ENCODE results near the gene TMEM132C.
"Not testable (repeated sequence)": the region's sequence is repeated elsewhere in the genome, so short reads cannot be mapped to it uniquely, and the experiment has no call there.

TMEM132C gene

DNA sequence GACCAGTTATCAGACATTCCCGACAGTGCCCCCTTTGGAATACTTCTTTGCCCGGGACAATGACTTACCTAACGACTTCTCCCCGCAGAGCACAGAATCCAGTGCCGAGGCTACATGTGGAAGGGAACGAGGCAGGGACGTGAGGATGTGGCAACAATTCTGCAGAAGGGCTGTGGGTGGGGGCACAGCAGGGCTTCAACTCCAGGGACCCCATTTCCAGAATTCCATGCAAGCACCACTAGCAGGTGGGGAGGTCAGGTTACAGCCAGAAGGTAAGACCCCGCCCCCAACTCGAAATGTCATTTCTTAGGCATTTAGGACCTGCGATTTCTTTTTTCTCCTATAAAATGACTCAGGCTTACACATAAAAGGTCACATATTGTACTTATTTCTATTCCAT lies 207.9 kb downstream of the TMEM132C start:
- TF ChIP-seq POLR2A (IDR thresholded peaks at IDR 0.05; ENCODE audit: low read depth, low read length) (no peak), POU2F2 (IDR thresholded peaks at IDR 0.05; ENCODE audit: low read depth, low read length) (no peak), SPI1 (IDR thresholded peaks at IDR 0.05; ENCODE audit: low read depth, low read length) (no peak), TAF1 (IDR thresholded peaks at IDR 0.05; ENCODE audit: low read depth, low read length) (no peak), PAX5 (IDR thresholded peaks at IDR 0.05; ENCODE audit: insufficient read depth, low read length, severe bottlenecking) (no peak), POLR2AphosphoS5 (IDR thresholded peaks at IDR 0.05; ENCODE audit: low read depth, low read length) (no peak)
- FAIRE-seq (no peak), DNase-seq (ENCODE audit: insufficient read length, low spot score) (no peak)

DNA sequence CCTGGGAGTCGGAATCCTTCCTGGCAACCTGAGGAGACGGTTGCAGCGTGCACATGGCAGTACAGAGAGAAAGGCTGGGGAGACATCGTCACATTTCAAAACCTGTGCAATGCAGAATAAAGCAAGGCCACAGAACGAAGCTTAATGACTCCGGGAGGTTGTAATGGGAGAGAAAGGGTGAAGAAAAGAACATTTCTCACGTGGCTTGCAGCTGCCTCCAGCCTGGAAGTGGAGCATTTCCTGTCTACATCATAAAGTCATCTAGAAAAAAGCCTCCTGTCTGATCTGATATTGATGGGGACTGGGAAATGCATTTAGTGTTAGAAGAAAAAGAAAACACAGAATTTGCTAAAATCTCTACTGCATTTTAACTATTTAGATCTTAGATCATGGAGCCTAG lies 209.3 kb downstream of the TMEM132C start:
- TF ChIP-seq POLR2AphosphoS5 (IDR thresholded peaks at IDR 0.05; ENCODE audit: low read depth, low read length) (no peak), POLR2A (IDR thresholded peaks at IDR 0.05; ENCODE audit: low read depth, low read length) (no peak), TAF1 (IDR thresholded peaks at IDR 0.05; ENCODE audit: low read depth, low read length) (no peak), SPI1 (IDR thresholded peaks at IDR 0.05; ENCODE audit: low read depth, low read length) (no peak), POU2F2 (IDR thresholded peaks at IDR 0.05; ENCODE audit: low read depth, low read length) (no peak), PAX5 (IDR thresholded peaks at IDR 0.05; ENCODE audit: insufficient read depth, low read length, severe bottlenecking) (no peak)
- no peak for FAIRE-seq
- DNase-seq (ENCODE audit: insufficient read length, low spot score) = no peak

DNA sequence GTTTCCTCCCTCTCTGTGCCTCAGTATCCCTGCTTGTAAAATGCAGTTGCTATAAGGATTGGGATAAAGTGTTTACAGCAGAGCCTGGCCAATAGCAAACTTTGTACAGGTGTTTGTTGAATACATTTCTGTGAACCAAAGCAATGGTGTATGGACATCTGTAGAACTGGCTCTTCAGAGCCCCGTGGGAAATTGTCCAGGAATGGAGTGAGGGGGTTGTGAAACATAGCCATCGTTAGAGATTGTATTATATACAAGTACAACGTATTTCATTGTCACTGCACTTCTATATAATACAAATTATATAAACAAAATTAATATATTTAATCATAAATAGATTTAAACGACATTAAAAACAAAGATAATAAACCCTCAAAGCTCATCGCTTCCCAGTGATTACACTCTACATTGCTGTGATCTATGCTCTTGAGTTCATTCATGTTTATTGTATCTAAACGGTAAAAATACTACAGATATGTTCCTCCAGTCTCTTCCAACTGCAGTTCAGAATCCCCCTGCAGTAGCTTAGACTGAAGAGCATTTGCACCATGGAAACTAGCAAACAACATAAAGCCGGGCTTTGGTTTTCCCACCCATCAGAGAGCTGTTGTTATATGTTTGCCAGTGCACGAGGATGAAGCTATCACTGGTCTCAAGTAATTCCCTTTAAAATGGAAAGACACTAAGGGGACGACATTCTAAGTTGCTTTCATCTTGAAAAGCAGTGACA lies 216.7 kb downstream of the TMEM132C start:
- FAIRE-seq (no peak), DNase-seq (ENCODE audit: insufficient read length, low spot score) (no peak)
- TF ChIP-seq POLR2AphosphoS5 (IDR thresholded peaks at IDR 0.05; ENCODE audit: low read depth, low read length) (no peak), POLR2A (IDR thresholded peaks at IDR 0.05; ENCODE audit: low read depth, low read length) (no peak), TAF1 (IDR thresholded peaks at IDR 0.05; ENCODE audit: low read depth, low read length) (no peak), SPI1 (IDR thresholded peaks at IDR 0.05; ENCODE audit: low read depth, low read length) (no peak), PAX5 (IDR thresholded peaks at IDR 0.05; ENCODE audit: insufficient read depth, low read length, severe bottlenecking) (no peak), POU2F2 (IDR thresholded peaks at IDR 0.05; ENCODE audit: low read depth, low read length) (no peak)

DNA sequence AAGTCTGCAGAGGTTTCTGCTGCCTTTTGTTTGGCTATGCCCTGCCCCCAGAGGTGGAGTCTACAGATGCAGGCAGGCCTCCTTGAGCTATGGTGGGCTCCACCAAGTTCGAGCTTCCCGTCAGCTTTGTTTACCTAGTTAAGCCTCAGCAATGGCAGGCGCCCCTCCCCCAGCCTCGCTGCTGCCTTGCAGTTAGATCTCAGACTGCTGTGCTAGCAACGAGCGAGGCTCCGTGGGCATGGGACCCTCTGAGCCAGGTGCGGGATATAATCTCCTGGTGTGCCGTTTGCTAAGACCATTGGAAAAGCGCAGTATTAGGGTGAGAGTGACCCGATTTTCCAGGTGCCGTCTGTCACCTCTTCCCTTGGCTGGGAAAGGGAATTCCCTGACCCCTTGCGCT lies 230.4 kb downstream of the TMEM132C start:
- FAIRE-seq; DNase-seq (ENCODE audit: insufficient read length, low spot score): not testable (repeated sequence)

DNA sequence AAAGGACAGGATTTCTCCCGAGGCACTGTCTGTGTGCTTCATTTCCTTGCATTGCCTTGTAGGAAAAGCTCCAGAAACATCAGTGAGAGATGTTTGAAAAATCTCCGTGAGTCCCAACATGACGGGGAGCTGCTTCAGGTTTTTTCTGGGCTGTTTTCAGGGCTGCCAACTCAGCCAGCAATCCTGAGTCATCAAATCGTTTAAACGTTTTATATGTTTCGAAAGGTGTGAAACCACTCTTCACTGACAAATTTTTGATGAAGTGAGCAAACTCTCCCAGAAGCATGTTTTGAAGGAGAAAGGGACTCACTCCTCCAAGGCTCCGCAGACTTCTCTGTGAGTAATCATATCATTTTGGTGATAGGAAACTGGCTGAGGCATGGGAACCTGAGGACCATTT lies 240.5 kb downstream of the TMEM132C start:
- no peak for TF ChIP-seq PAX5 (IDR thresholded peaks at IDR 0.05; ENCODE audit: insufficient read depth, low read length, severe bottlenecking)
- no peak for TF ChIP-seq TAF1 (IDR thresholded peaks at IDR 0.05; ENCODE audit: low read depth, low read length)
- no peak for TF ChIP-seq POU2F2 (IDR thresholded peaks at IDR 0.05; ENCODE audit: low read depth, low read length)
- no peak for TF ChIP-seq SPI1 (IDR thresholded peaks at IDR 0.05; ENCODE audit: low read depth, low read length)
- TF ChIP-seq POLR2AphosphoS5 (IDR thresholded peaks at IDR 0.05; ENCODE audit: low read depth, low read length) = no peak
- no peak for TF ChIP-seq POLR2A (IDR thresholded peaks at IDR 0.05; ENCODE audit: low read depth, low read length)
- FAIRE-seq (no peak), DNase-seq (ENCODE audit: insufficient read length, low spot score) (no peak)

DNA sequence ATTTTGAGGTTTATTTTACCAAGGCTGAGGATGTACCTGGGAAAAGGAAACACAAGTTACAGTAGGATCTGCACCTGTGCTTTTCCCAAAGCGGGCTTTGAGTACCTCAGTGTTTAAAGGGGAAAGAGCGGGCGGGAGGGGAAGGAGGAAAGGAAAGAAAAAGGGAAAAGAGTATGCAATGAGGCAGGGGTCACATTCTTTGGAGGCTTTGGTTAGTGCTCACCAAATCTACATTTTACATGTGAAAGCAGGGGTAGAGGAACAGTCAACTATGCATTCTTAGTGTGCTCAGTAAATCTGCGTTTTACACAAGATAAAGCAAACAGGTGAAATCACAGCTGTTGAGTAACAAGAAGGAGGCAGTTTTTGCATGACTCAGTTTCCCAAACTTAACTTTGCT lies 242.2 kb downstream of the TMEM132C start:
- TF ChIP-seq TAF1 (IDR thresholded peaks at IDR 0.05; ENCODE audit: low read depth, low read length) = no peak
- TF ChIP-seq POLR2AphosphoS5 (IDR thresholded peaks at IDR 0.05; ENCODE audit: low read depth, low read length) = no peak
- no peak for TF ChIP-seq SPI1 (IDR thresholded peaks at IDR 0.05; ENCODE audit: low read depth, low read length)
- TF ChIP-seq POLR2A (IDR thresholded peaks at IDR 0.05; ENCODE audit: low read depth, low read length) = no peak
- TF ChIP-seq POU2F2 (IDR thresholded peaks at IDR 0.05; ENCODE audit: low read depth, low read length) = no peak
- no peak for TF ChIP-seq PAX5 (IDR thresholded peaks at IDR 0.05; ENCODE audit: insufficient read depth, low read length, severe bottlenecking)
- DNase-seq (ENCODE audit: insufficient read length, low spot score) = no peak
- no peak for FAIRE-seq

DNA sequence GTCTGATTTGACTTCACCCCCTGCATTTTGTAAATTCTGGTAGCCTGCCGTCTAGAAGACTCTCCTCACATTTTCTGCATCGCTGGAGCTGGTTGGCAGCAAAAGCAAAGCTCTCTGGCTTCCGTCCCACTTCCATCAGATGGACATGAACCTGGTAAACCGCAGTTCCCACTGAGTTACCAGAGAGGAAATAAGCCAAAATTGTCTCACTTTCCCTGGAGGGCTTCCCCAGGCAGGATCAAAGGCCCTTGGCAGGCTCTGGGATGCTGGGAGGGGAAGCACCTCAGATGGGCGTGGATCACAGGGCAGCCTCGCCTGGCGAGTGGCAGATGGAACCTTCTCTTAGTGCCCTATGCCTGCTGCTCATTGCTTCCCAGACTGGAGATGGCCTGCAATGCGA lies 243.5 kb downstream of the TMEM132C start:
- no peak for TF ChIP-seq PAX5 (IDR thresholded peaks at IDR 0.05; ENCODE audit: insufficient read depth, low read length, severe bottlenecking)
- TF ChIP-seq POLR2AphosphoS5 (IDR thresholded peaks at IDR 0.05; ENCODE audit: low read depth, low read length) = no peak
- TF ChIP-seq SPI1 (IDR thresholded peaks at IDR 0.05; ENCODE audit: low read depth, low read length) = no peak
- TF ChIP-seq TAF1 (IDR thresholded peaks at IDR 0.05; ENCODE audit: low read depth, low read length) = no peak
- TF ChIP-seq POLR2A (IDR thresholded peaks at IDR 0.05; ENCODE audit: low read depth, low read length) = no peak
- TF ChIP-seq POU2F2 (IDR thresholded peaks at IDR 0.05; ENCODE audit: low read depth, low read length) = no peak
- no peak for DNase-seq (ENCODE audit: insufficient read length, low spot score)
- no peak for FAIRE-seq

DNA sequence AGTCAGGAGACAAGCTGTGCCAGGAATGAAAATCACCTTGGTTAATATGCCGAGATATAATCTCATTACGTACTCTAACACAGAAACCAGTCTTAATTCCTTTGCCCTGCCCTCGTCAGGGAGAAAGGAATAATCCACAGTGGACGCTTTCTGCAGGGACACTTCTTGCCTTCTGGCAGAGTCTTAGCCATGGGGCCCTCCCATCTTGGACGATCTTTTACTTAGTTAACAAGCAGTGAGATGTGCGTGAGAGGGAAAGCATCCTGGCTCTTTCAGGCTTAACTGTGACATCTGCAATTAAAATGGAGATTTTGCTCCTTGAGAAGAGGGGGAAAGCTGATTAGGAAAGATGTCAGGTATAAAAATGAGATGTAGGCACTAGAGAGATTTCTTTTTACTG lies 246.4 kb downstream of the TMEM132C start:
- no peak for DNase-seq (ENCODE audit: insufficient read length, low spot score)
- no peak for FAIRE-seq
- TF ChIP-seq SPI1 (IDR thresholded peaks at IDR 0.05; ENCODE audit: low read depth, low read length) (no peak), POU2F2 (IDR thresholded peaks at IDR 0.05; ENCODE audit: low read depth, low read length) (no peak), POLR2A (IDR thresholded peaks at IDR 0.05; ENCODE audit: low read depth, low read length) (no peak), PAX5 (IDR thresholded peaks at IDR 0.05; ENCODE audit: insufficient read depth, low read length, severe bottlenecking) (no peak), POLR2AphosphoS5 (IDR thresholded peaks at IDR 0.05; ENCODE audit: low read depth, low read length) (no peak), TAF1 (IDR thresholded peaks at IDR 0.05; ENCODE audit: low read depth, low read length) (no peak)

DNA sequence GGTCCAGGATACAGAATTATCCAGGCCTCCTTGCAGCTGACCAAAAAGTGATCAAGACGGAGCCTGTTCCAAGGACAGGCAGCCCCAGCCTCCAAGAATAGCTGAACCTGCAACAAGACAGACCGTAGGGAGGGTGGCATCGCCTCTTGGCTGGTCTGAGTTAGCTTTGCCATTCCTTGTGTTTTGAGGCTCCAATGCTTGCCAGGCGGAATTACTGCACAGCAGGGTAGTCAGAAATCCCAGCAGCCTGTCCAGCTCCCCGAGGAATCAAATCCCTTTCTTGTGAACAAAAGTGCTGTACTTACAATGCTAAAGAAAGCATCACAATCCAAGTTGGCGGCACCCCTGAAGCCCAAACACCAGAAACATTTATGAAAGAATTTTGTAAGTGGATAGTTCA lies 246.9 kb downstream of the TMEM132C start:
- DNase-seq (ENCODE audit: insufficient read length, low spot score) = no peak
- TF ChIP-seq SPI1 (IDR thresholded peaks at IDR 0.05; ENCODE audit: low read depth, low read length) = no peak
- FAIRE-seq = no peak

DNA sequence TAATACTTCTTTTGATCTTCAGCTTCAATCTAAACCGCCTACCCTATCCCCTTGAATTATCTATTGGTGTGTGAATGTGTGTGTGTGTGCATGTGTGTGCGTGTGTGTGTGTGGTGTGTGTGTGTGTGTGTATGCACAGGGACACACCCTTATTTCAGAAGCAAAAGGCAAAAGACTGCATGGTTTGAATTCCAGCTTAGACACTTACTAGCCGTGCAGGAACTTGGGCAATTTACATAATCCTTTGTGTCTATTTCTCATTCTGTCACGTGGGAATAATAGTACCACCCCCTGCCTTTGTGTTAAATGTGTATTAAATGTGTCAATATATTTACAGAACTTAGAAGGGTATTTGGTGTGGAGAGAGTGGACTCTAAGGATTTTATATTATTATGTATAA lies 251.7 kb downstream of the TMEM132C start:
- DNase-seq (ENCODE audit: insufficient read length, low spot score) (no peak), FAIRE-seq (no peak)
- TF ChIP-seq PAX5 (IDR thresholded peaks at IDR 0.05; ENCODE audit: insufficient read depth, low read length, severe bottlenecking) (no peak), SPI1 (IDR thresholded peaks at IDR 0.05; ENCODE audit: low read depth, low read length) (no peak), POLR2A (IDR thresholded peaks at IDR 0.05; ENCODE audit: low read depth, low read length) (no peak), POLR2AphosphoS5 (IDR thresholded peaks at IDR 0.05; ENCODE audit: low read depth, low read length) (no peak), TAF1 (IDR thresholded peaks at IDR 0.05; ENCODE audit: low read depth, low read length) (no peak), POU2F2 (IDR thresholded peaks at IDR 0.05; ENCODE audit: low read depth, low read length) (no peak)
